ENCODE measurements around the gene TUBGCP6.

- TF ChIP-seq CTCF (conservative IDR thresholded peaks at IDR 0.05; ENCODE audit: low read depth, low read length) (no peak), EZH2 (IDR thresholded peaks at IDR 0.05; ENCODE audit: borderline replicate concordance, low read depth, low read length, poor library complexity, severe bottlenecking) (no peak)
These were observed 2.3 kb downstream of the TUBGCP6 start for GRCh38 chr22:50242406-50242949.

Data from A673 (cell line).